NK-92 (cell line): ENCODE results near the gene RABL3.
A peak's percentile ranks its signal among the peaks of the same experiment; 100 is the strongest.
"Not testable (repeated sequence)": the region's sequence is repeated elsewhere in the genome, so short reads cannot be mapped to it uniquely, and the experiment has no call there.

ENCODE experiments used
- DNase-seq: peaks from one replicate; lab custom pipeline; 2025; ENCODE audit not compliant: unreplicated experiment; lab: John Stamatoyannopoulos, UW

Gene RABL3, protein sequence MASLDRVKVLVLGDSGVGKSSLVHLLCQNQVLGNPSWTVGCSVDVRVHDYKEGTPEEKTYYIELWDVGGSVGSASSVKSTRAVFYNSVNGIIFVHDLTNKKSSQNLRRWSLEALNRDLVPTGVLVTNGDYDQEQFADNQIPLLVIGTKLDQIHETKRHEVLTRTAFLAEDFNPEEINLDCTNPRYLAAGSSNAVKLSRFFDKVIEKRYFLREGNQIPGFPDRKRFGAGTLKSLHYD

DNA sequence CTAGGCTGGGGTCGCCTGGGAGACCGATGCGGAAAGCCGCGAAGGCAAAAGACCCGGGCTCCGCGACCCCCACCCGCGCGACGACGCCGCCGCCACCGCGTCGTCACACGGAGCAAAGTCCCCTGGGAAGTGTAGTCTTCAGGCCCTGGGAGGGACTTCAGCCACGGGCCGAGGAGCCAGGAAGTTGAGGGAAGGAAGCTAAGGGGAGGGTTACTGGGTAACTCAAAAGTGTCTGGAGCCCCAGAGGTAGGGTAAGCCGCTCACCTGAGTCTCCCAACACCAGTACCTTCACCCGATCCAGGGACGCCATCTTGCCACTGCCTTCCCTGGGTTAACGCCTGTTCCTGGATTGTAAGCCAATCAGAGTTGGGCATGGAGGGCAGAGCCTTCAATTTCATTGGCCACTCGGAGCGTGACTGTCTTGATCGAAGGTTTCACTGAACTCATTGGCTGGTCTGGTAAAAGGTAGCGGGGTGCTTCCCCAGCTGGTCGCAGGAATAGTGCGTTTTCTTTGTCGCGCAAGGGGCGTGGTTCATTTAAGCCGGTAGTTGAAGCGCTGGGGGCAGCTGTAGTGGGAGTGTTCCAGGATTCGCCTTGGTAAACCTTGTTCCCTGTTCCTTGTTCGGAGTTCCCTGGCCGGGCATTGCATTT lies at the start of gene RABL3, which contains the start of gene GTF2E1:
Gene RABL3 (minus strand): TSS at position 319 of the 651 bp plus-strand sequence. CDS start 9 bp downstream, at position 310.
Gene GTF2E1 (plus strand): TSS at position 547 of the 651 bp plus-strand sequence. CDS start 7,809 bp downstream, outside the sequence.
- DNase-seq = peak; percentile 81

DNA sequence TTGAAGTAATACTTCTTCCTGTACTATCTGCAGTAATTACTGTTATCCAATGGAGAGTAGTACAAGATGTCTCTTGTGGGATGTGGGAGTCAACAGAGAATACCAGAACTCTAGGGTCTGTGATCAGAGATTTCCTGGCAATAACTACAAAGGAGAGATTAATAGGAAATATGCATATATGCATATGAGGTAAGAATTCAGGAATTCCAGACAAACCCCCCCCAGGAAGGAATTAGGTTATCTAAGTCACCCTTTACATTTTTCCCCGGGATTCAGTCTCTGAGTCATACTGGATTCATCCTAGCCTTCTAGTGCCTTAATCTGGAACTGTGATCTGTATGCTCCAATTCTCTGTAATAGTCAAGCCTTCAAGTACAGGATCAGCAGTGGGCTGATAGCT lies 49.6 kb upstream of the RABL3 start:
- no peak for DNase-seq

DNA sequence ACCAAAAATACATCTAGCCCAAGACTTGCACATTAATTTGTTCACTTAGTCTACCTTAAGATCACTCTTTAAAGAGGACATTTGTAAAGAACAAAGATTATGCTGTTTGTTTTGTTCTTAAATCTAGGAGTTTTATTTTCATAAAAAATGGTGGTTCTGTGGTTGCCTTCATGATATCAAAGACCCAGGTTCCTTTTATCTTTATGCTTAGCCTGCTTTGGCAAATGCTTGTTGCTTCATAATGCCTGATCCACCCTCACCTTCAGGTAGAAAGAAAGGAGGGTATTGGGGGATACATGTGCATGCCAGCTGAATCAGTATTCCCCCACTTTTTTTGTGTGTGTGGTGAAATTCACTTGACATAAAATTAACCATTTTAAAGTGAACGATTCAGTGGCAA lies 48.7 kb upstream of the RABL3 start:
- no peak for DNase-seq

DNA sequence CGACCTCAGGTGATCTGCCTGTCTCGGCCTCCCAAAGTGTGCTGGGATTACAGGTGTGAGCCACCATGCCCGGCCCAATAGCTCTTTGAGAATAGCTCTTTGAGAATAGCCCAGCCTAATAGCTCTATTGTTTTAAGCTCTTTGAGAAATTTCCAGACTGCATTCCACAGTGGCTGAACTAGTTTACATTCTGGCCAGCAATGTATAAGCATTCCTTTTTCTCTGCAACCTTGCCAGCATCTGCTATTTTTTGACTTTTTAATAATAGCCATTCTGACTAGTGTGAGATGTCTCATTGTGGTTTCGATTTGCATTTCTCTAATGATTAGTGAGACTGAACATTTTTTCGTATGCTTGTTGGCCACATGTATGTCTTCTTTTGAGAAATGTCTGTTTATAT lies 43.5 kb upstream of the RABL3 start:
- not testable (repeated sequence) for DNase-seq

DNA sequence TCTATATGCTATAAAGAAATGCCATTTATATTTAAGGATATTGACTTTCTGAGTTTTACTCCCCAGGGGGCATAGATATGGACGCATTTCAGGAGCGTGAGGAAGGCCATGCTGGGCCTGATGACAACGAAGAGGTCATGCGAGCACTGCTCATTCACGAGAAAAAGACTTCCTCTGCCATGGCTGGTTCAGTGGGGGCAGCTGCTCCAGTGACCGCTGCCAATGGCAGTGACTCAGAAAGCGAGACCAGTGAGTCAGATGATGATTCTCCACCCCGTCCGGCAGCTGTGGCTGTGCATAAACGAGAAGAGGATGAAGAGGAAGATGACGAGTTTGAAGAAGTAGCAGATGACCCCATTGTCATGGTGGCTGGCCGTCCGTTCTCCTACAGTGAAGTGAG lies 38.7 kb upstream of the RABL3 start:
- no peak for DNase-seq

DNA sequence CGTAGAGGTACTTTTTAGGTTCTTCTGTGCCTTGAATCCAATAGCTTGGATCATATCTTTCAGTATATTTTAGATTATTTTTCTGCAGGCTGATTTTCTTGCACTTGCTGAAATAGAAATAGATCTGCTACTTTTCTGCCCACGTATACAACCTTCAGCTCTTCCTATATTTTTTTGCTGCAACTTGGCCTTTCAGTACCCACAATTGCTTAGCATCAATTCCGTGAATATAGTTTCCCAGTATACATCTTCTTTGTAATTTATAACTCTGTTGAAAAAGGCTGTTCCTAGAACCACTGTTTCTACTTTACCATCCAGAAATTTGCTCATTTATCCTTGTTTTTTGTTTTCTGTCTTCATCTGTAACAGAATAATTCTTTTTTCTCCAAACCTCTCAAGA lies 36.5 kb upstream of the RABL3 start:
- no peak for DNase-seq

DNA sequence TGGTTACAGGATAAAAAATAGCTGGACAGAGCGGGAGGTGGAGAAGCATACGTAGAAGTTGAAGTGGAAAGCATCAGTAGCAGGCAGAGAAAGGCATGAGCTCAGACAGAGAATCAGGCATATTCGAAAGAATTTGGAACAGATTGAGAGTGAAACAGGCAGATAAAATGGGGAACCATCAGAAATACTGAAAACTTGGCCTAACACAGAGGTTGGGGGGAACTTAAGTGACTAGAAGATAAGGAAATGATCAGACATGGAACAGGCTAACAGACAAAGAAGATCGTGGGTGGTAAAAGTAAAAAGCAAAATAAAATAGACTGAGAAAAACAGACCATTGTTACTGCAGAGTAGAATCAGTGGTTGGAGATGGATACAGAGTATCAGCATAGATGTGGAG lies 33.1 kb upstream of the RABL3 start:
- DNase-seq = no peak

DNA sequence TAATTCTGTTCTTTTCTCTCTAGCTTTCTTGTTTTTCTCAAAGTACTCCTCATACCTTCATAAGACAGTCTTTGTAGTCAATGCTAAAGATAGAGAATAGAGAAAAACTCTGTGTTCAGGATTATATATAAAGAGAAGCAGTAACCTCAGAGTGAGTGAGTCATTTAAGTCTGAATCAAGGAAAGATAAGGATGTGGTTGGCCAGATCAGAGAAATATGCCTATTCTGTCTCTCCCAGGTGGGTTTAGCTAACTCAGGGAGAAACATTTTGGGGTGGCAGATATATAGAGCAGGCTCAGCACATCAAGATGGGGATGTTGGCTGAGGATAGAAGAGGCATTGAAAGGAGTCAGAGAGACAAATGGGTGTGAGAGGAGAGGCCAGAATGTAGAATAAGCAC lies 31.6 kb upstream of the RABL3 start:
- DNase-seq = no peak

DNA sequence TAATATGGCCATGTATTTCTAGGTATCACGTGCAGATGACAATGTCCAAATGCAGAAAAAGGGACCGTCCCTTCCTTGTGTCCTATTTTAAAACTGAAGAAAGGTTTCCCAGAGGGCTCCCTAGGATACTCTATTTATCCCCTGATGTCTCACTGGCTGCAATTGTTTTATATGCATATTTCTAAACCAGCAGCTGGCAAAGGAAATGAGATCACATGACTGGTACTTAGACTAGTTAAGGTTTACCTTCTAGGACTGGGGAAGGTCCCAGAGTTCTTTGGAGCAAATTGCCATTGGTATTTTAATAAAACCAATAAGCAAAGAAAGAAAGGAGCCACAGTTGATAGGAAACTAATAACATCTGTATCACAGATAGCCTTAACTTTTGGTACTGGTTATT lies 29.8 kb upstream of the RABL3 start:
- DNase-seq = no peak

DNA sequence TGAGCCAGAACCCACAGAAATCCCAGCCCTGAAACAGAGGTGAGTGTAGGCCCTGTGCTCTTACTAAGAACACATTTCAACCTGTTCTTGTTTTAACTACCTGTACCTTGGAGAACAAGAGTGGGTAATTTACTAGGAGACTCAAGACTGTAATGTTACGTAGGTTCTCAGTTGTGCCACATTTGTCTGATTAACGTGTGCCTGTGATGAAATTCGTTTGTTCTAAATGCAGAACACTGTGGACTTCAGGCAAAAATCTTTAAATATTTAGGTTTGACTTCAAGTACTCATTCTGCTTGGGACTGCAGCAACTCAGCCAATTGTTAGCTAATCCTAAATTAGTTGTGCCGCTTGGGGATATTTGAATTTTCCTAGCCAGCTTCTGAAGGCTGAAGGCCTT lies 28.6 kb upstream of the RABL3 start:
- DNase-seq = no peak

DNA sequence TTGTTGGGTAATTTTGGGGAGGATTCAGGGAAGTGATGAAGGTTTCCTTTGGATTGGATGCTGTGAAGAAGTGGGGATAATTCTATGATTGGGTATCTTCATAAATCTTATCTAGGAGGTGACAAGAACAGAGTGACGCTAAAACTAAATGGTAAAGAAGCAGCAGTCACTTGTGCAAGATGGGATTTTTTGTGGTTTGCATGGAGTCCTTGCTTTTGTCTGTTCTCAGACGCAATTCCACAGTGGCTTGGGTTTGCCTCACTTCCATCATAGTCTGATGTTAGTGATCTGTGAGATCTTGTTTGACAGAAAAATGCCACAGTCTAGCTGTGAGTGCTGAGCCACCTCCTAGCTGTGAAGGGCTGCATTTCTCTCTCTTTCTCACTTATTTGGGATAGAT lies 27.1 kb upstream of the RABL3 start:
- DNase-seq = no peak

DNA sequence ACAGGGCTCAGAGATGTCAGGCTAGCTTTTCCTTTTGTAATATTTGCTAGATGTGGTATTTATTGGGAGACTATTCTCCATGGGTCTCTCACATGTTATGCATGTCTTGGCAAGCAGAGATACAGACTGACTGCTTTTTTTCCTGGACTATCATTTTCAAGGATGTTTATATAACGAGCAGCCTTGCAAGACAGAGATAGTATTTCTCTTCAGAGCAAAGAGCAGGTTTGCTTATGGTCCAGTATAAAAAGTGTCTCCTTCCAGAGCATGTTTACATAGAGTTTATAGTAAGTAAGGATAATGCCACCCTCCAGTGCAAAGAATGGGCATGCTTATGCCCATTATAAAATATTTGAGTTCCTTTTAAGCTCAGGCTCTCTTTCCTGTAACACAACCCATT lies 24.8 kb upstream of the RABL3 start:
- no peak for DNase-seq

DNA sequence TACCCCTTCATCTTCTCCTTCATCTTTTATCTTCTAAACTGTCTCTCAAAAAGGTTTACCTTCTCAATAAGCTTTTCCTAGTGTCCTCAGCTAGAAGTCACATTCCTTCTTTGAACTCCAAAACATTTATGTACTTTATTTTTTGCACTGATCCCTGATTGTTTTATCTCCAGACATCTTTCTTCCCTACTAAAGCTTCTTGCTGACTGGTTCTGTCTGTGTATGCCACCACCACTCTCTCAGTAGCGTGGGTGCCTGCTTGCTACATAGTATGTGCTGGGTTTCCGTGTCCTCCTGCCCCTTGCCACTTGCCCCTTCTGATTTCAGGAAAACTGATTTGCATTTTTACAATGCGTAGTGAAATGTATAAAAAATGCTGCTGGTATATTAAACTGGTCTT lies 24.3 kb upstream of the RABL3 start:
- DNase-seq = no peak

DNA sequence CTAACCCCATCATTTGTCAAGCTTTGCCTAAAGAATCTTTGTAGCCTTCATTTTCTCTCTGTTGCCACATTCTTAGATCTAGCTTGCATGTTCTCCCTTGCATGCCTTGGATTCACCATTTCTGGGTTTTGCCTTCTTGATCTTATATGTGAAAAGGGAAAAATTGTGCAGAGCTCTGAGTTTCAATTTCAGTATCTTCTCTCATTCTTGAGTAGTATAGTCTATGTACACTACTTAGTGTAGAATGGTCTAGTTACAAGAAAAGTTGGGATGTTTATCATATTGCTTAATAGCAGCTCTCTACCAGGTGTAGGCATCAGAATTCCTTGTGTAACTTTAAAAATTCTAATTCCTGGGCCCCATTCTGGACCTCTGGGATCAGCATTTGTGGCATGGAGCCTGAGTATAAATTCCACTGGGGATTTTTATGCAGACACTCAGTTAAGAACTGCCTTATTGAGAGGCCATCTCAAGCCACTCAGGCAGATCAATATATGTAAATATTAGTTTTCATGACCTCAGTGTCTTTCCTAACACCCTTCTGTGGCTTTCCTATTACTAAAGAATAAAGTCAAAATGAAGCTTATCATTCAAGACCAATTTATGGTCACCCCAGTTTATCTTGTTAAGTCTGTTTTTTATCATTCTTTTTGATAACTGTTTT lies 23.6 kb upstream of the RABL3 start:
- DNase-seq = no peak

DNA sequence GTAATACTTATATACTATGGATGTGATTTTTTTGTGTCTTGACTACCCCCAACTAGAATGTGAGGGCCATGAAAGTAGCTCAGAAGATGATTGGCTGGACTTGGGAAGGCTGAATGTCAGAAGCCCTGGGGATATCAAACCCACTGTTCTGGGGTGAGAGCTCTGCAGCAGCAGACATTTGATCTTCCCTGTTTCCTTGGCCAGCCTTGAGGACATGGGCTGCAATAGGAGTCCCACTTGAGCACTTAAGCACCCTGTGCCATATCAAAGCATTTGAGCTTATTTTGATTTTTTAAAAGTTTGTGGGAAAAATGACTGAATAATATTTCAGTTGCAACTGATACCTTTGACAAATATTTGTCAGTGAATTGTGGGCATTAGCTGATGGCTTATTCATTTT lies 21.9 kb upstream of the RABL3 start:
- DNase-seq = no peak

DNA sequence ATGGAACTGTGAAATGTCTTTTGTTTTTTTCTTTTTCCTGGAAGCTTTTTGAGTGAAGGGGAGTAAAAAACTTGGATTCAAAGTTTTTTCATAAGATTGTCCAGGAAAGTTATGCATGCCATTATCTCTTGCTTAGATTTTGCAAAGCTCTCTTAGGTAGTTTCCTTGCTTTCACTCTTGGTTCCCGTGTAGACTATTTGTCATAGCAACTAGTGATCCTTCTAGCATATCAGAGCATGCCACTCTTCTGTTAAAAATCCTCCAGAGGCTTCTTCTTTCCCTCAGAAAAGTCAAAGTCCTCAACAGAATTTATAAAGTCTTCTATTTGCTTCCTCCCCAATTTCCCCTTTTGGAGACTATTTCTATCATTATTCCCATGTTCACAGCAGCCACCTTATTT lies 21.3 kb upstream of the RABL3 start:
- DNase-seq = no peak

DNA sequence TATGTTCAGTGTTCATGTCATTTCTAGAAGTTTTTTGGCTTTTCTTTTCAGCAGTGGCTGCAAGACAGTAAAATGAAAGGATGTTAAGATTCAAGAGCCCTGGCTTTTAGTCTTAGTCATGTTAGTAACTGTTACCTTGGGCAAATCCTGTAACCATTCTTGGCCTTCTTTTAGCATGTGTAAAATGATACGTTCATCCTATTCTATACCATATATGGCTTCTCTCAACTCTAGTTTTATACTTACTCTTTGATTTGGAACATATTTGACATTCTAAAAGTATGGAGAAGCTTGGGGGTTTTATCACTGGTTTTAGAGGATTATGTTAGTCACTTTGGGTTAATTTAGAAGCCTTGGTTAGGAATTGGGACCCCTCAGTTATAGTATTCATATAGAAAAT lies 20.3 kb upstream of the RABL3 start:
- no peak for DNase-seq

DNA sequence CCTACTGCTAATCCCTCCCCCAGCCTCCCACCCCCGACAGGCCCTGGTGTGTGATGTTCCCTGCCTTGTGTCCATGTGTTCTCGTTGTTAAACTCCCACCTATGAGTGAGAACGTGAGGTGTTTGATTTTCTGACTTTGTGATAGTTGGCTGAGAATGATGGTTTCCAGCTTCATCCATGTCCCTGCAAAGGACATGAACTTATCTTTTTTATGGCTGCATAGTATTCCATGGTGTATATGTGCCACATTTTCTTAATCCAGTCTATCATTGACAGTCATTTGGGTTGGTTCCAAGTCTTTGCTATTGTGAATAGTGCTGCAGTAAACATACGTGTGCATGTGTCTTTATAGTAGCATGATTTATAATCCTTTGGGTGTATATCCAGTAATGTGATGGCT lies 16.2 kb upstream of the RABL3 start:
- DNase-seq = not testable (repeated sequence)

DNA sequence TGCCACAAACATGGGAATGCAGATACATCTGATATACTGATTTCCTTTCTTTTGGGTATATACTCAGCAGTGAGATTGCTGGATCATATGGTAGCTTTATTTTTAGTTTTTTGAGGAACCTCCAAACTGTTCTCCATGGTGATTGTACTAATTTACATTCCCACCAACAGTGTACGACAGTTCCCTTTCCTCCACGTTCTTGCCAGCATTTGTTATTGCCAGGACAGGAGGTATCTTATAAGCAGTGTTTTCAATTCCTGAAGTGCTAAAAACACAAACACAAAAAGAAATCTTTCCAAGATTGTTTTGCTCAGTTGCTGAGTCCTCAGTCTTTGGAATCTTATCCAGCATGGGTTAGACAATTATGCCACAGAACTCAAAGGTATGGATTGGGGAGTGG lies 13.7 kb upstream of the RABL3 start:
- no peak for DNase-seq

DNA sequence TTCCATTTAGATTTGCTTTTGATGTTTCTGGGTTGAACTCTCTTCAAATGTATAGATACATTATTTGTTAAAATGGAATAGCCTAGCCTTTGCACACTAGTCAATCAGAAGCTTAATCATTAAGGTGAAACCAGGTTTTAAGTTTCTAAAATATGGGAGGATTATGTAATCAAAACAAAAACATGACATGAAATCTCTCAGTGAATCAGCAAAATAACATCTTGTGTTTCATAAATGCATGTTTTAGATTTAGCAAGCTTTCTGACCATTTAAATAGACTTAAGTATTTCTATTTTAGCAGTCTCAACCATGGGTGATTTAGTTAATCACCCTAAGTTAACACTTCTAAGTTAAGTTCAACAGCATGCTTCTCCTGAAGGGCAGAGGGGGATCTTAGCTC lies 11.5 kb upstream of the RABL3 start:
- no peak for DNase-seq

DNA sequence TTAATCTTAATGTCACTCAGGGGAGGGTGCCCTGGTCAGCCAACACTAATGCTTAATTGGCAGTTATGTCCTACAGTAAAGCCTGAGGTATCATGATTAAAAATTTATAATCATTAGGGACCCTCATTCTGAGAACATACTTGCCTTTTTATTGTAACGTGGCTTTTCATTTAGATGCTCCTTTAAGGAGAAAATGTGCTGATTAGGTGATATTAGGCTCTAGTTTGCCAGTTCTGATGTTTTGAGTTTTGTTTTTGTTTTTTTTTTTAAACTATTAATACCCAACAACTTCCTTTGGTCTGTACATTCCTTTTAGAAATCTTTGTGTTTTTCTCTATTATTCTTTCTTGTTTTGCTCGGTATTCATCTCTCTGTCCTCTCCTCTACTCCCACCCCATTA lies 10.5 kb upstream of the RABL3 start:
- no peak for DNase-seq

DNA sequence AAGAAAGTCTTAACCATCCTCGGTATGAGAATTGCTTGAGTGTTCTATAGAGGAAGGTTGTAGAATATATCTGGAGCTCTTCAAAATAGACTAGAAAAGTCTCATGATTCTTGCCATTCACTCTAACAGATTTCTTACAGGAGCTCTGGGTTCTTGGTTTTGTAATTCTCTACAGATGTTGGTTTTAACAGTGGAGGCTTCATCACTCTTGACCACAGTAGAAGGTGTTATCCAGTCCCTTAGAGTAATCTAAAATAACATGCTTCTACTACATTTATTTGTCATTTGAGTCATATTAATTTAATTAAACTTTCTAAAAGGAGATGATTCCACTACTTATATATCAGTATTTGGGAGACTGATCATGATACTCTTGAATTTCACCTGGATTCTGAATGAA lies 9.9 kb upstream of the RABL3 start:
- DNase-seq = no peak
